Stimulated activated CD8-positive, alpha-beta memory T cell treated with anti-CD3 and anti-CD28 coated beads, Interleukin-4, amount 100 ng/mL, for 4 hours (primary cell): ENCODE results near the gene FBXO15.

Source experiments
- DNase-seq, 2 donors: peaks; one replicate each; pipeline ENCODE4 v3.0.0-alpha.2; 2020; ENCODE audit warnings: low read depth in 2 of 2, low spot score in 1 of 2

FBXO15 gene

DNA sequence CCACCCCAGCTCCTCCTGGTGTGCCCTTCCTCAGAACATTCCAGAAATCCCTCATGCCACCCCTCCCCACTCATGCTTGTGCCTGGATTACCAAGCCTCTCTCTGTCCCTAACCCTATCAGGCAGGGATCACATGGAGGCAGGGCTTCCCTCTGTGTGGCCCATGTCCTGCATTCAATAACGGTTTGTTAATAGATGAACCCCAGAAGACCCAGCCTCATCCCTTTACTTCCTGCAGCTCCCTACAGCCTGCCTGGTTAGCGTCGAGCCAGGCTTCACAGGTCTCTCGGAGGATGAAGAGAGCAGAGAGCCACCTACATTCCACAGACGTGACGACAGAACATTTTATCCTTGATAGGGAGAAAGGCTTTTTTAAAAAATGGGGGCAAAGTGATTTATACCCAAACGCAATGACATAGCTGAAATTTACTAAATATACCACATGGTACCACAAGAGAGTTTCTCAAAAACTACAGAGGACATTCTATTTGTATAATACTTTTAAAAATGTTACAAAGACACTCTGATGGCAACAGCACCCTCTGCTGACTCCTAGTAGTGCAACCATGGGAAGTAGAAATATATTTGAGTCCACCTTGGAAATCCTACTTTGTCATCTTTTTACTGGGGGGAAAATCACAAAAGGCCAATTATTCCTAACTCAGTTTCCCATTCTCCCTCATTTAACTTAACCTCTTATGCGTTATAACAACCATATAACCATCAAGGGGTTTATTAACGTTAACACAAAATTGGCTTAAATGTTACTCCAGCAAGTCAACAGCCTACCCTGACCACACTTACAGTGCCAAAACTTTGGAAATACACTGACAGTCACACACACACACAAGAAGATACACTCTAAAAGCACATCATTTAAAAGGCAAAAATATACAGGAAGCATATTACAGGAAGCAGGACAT lies 30.7 kb downstream of the FBXO15 start:
- DNase-seq, result no peak

DNA sequence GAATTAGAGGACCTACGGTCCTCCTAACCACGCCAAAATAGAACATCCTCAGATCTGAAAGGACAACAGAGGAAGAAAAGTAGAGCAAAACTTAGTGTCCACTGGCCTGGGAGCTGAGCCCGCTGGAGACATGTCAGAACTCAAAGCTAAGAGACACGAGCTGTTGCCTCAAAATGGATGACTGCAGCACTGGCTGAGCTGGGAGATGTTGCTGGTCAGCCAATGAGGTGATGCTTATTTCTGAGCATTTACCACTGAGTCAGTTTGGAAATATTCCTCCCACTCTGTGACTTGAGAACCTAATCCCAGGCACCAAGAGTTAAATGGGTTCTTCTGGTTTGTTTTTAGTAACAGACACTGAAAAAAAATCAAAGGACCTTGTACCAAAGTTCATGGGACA lies 32.6 kb downstream of the FBXO15 start:
- no peak for DNase-seq

DNA sequence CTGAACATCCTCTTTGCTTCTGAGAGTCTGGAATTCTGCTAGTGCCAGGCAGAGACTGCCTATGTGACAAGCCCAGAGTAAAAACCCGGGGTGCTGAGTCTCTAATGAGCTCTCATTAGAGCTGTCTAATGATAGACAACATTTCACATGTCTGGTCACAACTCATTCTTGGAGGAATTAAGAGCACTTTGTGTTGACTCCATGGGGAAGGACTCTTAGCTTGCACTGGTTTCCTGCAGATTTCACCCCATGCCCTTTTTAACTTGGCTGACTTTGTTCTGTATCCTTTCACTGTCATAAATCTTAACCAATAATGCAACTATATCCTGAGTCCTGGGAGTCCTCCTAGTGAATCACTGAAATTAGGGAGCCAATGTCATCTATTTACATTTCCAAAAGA lies 33.5 kb downstream of the FBXO15 start:
- no peak for DNase-seq

DNA sequence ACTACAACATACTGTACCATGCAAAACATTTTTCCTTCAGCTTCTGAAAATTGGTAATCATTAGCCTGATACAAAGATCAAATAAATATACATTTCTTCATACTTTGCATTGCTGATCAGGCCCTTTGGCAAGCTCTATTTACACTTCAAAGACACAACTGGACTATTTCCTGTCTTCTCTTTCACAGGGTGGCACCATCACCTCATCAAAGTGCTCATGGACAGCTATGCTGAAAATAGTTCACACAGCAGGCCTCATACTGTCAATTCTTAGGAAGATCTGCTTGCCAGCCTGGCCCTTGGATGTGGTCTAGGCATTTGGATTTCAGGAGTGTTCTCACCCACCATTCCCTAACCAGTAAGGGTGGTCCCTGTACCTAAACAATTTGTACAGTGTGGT lies 33.9 kb downstream of the FBXO15 start:
- DNase-seq, result no peak

DNA sequence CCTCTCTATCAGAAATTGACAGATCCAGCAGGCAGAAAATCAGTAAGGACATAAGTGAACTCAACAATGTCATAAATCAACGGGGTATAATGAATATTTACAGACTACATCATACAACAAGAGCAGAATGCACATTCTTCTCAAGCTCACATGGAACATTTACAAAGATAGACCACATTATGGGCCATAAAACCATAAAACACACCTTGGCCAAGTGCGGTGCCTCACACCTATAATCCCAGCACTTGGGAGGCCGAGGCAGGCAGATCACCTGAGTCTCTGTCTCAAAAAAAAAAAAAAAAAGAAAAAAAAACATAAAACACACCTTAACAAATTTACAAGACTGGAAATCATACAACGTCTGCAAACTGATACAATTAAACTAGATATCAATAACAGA lies 36.7 kb downstream of the FBXO15 start:
- no peak for DNase-seq

DNA sequence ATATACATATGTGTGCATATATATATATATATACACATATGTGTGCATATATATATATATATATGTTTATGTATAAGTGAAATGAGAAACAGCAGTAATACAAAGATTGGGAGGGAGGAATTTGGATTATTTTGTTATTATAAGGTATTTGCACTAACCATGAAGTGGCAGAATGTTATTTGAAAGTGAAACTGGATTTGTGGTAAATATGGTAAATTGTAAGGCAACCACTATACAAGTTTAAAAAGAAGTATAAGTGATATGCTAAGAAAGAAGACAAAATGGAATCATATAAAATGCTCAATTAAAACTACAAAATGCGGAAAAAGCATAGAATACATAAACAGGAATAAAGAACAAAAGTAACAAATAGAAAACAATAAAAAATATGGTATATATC lies 37.5 kb downstream of the FBXO15 start:
- DNase-seq, result no peak

DNA sequence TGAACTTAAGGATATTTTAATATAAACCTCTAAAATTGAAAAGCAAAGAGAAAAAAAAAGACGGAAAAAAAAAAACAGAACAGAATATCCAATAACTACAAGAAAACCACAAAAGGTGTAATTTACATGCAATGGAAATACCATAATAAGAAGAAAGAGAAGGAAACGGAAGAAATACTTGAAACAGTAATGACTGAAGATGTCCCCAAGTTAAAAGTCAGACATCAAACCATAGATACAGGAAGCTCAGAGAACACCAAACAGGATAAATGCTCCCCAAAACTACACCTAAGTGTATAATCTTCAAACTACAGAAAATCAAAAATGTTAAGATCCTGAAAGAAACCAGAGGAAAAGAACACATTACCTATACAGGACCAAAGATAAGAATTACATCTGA lies 39.2 kb downstream of the FBXO15 start:
- DNase-seq, result no peak

DNA sequence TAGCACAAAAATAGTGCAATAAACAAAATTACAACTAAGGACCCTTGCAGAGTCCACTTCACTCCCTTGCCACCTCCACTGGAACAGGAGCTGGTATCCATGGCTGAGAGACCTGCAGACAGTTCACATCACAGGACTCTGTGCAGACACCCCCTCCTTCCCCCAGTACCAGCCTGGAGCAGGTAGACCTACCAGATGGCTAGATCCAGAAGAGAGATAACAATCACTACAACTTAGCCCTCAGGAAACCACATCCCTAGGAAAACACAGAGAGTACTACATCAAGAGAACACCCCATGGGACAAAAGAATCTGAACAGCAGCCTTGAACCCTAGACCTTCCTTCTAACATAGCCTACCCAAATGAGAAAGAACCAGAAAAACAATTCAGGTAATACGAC lies 49.8 kb downstream of the FBXO15 start:
- no peak for DNase-seq

DNA sequence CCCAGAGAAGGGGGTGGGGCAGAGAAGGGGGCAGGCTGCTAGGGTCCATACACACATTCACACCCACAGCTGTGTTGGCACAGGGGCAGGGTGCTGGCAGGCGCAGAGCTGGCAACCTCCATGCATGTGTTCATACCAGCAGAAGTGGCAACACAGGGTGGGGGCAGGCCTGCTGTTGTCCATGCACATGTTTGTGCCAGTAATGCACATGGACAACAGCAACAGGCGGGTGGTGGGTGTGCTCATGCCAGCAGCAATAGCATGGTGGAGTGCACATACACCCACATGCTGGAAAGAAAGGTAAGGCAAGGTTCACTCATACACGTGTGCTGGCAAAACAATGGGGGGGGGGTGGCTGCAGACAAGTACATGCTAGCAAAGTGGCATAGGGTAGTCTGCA lies 54.7 kb downstream of the FBXO15 start:
- DNase-seq, result no peak

DNA sequence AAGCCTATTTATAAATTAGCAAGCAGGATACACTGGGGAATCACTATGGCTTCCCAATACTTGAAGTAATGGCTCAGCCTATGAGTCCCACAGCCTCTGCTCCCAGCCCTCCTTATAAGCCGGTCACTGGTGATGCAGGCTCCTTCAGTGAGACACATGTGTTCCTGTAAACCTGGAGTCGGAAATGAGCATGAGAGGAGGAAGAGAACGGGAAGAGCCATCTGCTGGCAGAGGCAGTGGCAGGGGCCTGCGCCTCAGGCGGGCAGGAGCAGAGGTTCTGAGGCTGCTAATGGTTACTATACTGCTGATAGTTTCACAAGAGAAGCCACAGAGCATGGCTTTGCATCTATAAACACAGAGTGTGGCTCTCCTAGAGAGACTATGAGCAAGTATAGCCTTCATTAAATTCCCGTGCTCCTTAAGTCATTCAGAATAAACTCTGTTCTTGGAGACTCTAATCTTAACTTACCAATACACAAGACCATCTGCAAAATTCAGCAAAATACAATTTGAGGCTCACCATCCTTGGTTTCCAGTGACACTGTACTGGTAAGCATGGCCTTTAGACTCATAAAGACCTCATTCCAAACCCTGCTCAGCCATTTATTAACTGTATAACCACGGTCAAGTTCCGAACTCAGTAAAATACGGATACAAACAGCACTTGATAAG lies 63.3 kb downstream of the FBXO15 start:
- DNase-seq, result no peak

DNA sequence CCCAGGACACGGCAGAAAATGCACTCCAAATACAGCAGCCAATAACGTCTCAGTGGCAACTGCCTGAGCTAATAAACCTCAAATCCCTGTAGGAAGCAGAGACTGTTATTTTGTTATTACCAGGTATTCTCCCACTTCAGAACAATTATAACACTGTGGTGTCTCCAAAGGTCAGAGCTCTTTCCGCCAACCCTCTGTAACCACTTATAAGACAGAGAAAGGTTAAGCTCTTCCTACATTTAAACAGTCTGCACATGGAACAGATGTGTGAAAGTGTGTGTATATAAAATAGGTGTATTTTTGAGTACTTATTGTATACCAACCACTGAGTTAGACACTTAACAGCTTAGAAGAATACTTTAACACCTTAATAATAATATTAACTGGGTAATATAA lies 64.1 kb downstream of the FBXO15 start:
- DNase-seq, result no peak

DNA sequence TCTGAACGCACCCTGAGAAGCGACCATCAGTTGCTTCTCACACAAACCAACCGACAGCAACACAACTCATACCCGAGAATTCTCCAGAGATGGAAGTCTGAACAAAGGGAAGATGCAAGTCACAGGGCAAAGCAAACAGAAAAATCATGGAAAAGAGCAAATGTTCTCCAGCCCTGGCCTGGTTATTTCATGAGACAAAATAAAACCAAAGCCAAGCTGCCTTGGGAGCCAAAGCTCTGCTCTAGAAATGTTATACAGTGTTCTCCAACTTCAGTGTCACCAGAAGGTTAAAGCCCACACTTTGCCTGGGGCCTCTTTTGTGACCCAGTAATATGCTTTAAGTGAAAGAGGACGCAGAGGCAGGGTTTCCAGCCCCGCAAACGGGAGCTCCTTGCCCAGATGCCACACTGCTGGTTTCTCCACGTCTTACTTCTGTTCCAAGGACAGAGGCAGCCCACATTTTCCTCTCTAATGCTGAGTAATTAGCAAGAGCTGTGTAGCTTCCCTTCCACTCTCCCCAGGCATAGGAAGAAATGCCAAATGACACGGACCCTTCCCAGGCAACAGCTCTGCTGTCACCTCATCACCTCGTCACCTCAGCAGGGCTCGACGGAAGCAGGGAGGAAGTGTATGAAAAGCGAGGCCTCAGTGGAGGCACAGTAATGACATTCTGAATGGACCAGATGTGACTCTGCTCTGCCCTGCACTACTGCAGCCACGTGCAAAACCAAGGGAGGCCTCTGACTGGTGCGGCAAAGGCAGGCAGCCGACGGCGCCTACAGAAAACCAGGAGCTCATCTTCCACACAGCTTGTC lies 64.7 kb downstream of the FBXO15 start:
- no peak for DNase-seq

DNA sequence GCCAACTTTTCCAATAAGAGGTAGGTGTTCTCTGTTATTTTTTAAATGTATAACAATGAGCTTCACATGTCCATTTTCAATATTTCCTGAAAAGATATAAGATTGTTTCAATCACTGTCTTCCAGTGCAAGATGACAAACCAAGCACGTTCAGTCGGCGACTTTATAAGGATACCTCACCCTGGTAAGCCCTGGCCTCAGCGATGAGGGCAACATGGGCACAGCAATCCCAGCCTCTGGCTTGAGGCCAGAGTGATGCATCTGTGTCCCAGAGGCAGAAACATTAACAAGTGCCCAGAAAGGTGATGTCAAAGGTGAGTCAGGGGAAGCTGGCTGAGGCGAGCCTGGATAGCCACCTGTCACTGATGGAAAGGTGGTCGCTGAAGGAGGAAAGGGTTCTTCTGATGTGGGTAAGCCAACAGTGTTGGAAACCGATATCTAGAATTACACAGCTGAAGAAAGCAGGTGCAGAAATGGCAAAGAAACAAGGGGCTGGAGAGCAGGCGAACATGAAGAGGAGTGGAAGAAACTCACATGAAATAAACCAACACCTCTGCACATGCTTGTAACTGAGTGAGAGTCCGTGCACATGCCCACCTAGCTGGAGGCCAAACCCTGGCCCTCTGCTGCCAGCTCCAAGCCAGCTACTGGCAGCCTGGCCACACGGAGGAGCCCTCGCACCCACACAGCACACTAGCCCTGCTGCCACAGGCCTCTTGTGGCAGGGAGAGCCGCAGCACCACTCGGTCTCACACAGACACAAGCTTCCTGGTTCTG lies 65.5 kb downstream of the FBXO15 start:
- DNase-seq, result no peak

DNA sequence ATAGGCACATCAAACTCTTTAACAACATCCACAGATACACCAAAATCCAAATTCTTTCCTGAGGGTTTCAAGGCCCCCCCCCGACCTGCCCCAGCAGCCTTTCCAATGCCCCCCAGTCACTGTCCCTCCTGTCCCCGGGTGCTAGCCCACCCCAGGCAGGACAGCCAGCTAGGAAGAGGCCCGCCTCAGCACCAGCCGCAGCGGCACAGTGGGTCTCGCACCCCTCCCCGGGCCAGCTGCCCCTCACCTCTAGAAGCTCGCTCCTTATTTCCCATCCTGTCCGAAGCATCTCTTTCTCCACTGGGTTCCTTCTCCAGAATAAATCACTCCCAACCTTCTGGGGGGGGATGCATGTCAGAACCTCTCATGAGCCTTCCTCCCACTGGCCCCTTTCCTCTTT lies 69.4 kb downstream of the FBXO15 start:
- no peak for DNase-seq

DNA sequence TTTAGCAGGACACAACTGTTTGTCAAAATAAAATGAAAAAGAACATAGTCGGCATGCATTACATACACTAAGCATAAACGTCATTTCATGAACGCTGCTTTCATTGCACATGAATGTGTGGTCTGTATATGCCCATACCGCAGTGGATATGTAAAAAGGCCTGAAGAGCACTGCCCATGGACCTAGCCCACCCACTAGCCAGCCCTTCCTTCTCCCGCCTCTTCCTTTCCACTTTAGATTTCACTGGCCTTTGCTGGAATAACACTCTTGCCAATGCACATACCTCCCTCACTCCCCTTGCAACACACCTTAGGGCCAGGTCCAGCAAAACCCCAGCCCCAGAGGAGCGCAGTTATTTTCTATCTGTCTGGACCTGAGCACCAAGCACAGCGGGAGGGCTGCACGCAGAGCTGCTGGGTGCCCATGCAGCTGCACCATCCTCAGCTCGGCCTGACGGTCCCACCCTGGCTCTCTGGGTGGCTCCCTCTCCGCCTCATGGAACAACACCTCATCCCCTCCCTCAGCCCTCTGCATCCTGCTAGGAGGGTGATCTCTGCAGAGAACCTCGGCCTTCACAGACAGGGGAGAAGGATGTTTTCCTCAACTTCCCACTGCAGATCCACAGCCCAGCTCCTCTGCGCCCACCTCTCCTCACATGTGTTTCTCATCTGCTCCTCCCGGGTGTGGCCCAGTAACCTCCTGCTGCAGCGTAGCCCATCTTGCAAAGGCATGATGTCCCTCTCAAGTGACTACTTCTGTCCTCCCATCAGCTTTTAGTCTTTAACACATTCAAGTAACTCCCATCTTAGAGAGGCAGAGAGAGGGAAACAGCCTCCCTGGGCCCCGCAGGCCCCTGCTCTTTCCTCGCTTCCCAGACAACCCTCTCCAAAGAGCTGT lies 72.7 kb downstream of the FBXO15 start:
- no peak for DNase-seq

DNA sequence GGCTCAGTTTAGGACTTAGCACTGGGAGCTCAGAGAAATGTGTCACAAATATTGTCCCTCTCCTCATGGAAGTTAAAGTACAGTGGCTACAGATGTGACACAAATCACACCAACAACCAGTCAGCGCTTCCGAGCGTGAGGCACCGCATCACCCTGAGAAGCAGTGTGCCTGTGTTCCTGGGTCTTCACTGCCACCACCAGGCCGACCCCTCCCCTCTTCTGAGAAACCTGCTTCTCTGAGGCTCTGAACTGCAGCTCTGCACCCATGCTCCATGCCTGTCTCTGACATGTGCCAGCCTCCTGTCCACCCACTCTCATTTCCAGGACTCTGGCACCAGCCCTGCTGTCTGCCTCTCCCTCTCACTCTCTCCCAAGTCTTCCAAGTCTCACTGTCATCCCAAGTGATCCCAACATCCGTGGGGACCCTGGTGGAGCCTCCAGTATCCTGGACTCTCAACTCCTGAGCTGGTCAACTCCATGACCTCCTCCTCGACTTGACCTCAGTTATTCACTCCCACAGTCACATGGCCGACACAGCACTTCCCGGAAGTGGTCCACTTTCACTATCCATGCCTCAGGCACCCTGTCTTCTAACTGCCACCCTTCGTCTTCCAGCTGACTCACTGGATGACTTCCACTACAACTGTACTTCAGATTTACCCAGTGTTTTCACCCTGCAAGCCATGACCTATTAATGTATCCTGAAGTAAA lies 73.5 kb downstream of the FBXO15 start:
- DNase-seq, result no peak

DNA sequence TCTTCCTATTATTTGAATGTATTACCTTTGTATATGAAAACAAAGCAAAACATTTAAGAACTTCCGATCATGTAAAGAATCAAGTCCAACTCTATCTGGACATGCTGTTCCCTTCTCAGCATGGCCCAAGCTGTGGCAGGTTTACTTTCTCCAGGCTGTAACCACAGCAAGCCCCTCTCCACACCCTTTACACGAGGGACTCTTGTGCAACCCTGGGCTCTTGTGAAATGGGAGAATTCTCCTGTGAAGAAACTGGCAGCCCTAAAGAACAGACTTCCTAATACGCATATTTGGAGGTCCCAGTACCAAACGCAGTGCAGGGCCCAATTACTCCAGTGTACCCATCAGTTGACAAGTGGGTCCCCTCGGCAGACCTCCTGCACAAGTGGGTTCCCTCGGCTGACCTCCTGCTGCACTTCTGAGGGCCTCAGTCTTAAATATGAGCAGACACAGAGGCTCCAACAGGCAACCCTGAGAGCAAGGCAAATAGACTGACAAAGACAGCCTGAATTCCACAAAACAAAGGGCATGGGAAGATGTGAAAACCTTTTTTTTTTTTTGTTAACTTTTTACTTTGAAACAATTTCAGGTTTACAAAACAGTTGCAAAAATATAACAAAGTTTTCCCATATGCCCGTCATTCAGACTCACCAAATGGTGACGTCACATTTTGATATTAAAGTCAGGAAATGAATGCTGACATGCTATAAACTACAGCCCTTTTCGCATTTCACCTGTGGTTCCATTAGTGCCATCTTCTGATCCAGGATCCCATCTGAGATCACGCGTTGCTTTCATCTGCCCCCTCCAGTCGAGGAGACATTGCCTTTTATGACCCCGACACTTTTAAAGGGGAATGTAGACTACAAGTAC lies 78.2 kb downstream of the FBXO15 start:
- no peak for DNase-seq

DNA sequence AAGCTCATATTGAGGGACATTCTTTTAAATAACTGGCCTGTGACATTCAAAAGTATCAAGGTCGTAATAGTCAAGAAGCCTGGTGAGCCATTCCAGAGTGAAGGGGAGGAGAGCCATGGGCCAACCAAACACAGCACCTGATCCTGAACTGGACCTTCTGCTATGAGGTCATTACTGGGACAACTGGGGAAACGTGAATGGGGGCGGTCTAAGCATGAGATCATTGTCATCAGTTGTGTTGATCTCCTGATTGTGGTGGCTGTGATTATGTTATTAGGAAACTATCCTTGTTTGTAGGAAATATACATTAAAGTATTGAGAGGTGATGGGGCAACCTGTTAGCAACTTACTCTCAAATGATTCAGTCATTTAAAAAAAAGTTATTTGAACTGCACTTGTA lies 79.3 kb downstream of the FBXO15 start:
- no peak for DNase-seq
